Liver (tissue), 9 donors: Measurements from ENCODE around the gene PRKAB1. TPM values are rescaled to one million over a fixed set of nuclear protein-coding genes. Genes with fewer than 3 reads are reported as not detected.

Source experiments
- DNase-seq: peaks from one replicate; pipeline ENCODE4 v3.0.0-alpha.2; 2017; ENCODE audit warnings: low spot score
- H3K27ac ChIP-seq, 2 donors: one replicate each; pipeline ENCODE4 v1.7.0; 2013; ENCODE audit warnings: inconsistent platforms in 2 of 2, low read length in 2 of 2, control low read depth in 1 of 2, low read depth in 1 of 2, mild to moderate bottlenecking in 1 of 2
- H3K27me3 ChIP-seq, 4 donors: one replicate each; pipeline versions ENCODE4 v1.6.1 to v1.7.0; 2013; ENCODE audit warnings: low read length in 3 of 4, inconsistent platforms in 1 of 4, mild to moderate bottlenecking in 1 of 4, moderate library complexity in 1 of 4; ENCODE audit not compliant: control insufficient read depth in 4 of 4, insufficient read depth in 4 of 4
- H3K36me3 ChIP-seq, 4 donors: one replicate each; pipeline versions ENCODE4 v1.6.1 to v1.7.0; 2013; ENCODE audit warnings: low read length in 3 of 4, mild to moderate bottlenecking in 3 of 4, low read depth in 1 of 4, moderate library complexity in 1 of 4; ENCODE audit not compliant: control insufficient read depth in 4 of 4, insufficient read depth in 3 of 4
- H3K4me1 ChIP-seq, 4 donors: one replicate each; pipeline versions ENCODE4 v1.6.1 to v1.7.0; 2013; ENCODE audit warnings: low read length in 3 of 4, mild to moderate bottlenecking in 3 of 4, moderate library complexity in 1 of 4; ENCODE audit not compliant: control insufficient read depth in 4 of 4, insufficient read depth in 4 of 4
- H3K4me3 ChIP-seq, 3 donors: one replicate each; pipeline versions ENCODE4 v1.6.1 to v1.7.0; 2013; ENCODE audit warnings: low read length in 3 of 3, control low read depth in 1 of 3, low read depth in 1 of 3, mild to moderate bottlenecking in 1 of 3
- H3K9ac ChIP-seq, 2 donors: one replicate each; pipeline ENCODE4 v1.7.0; 2013; ENCODE audit warnings: low read length in 2 of 2, mild to moderate bottlenecking in 2 of 2, moderate library complexity in 2 of 2, control low read depth in 1 of 2, low read depth in 1 of 2
- H3K9me3 ChIP-seq, 4 donors: one replicate each; pipeline versions ENCODE4 v1.6.1 to v1.7.0; 2013; ENCODE audit warnings: low read length in 3 of 4; ENCODE audit not compliant: control insufficient read depth in 4 of 4
- CTCF ChIP-seq: fragments of 150-350 bp; IDR thresholded peaks from 2 replicates; pipeline ENCODE4 v1.5.1; 2017; ENCODE audit warnings: improper control_type of control experiment, low read depth, low read length; ENCODE audit not compliant: missing input control
- FOXA1 ChIP-seq: IDR thresholded peaks from 2 replicates; pipeline ENCODE4 v1.6.1; 2016; ENCODE audit warnings: antibody characterized with exemption
- GABPA ChIP-seq, 2 donors: IDR thresholded peaks in 1 of 2; conservative IDR thresholded peaks in 1 of 2; 2 replicates each; pipeline ENCODE4 v1.6.1; 2016; ENCODE audit warnings: antibody characterized with exemption in 2 of 2, mild to moderate bottlenecking in 1 of 2, moderate library complexity in 1 of 2
- HNF4A ChIP-seq, 2 donors: conservative IDR thresholded peaks; 2 replicates each; pipeline ENCODE4 v1.6.1; 2016; ENCODE audit warnings: antibody characterized with exemption in 2 of 2, mild to moderate bottlenecking in 2 of 2
- HNF4G ChIP-seq: IDR thresholded peaks from 2 replicates; pipeline ENCODE4 v1.6.1; 2016; ENCODE audit warnings: antibody characterized with exemption
- JUND ChIP-seq, 2 donors: IDR thresholded peaks; 2 replicates each; pipeline ENCODE4 v1.6.1; 2016; ENCODE audit warnings: antibody characterized with exemption in 2 of 2
- NR2F2 ChIP-seq: IDR thresholded peaks from 2 replicates; pipeline ENCODE4 v1.6.1; 2016; ENCODE audit warnings: antibody characterized with exemption
- RAD21 ChIP-seq, 2 donors: IDR thresholded peaks; 2 replicates each; pipeline ENCODE4 v1.6.1; 2016; ENCODE audit warnings: antibody characterized with exemption in 2 of 2, mild to moderate bottlenecking in 2 of 2
- WGBS: extraction: QIAGEN DNeasy Blood & Tissue Kit; methylation state at CpG from one replicate; pipeline ENCODE4 v1.1.7; 2013; 5-methylcytosine and 5-hydroxymethylcytosine counted together
- polyA plus RNA-seq, 2 donors: library from polyadenylated mRNA; stranded (reverse) in 1 of 2; unstranded in 1 of 2; fragments of 200-250 nt in 1 of 2; fragments of >200 nt in 1 of 2; fragmentation: Nextera tagmentation in 1 of 2; extraction: Ambion mirVana in 1 of 2; gene quantifications; one replicate each; pipeline versions ENCODE4 v1.2.1 to v1.2.3, GENCODE V29; 2013 to 2015
- total RNA-seq, 2 donors: library from RNA; depleted of rRNA; stranded (reverse); fragments of >200 nt; gene quantifications; one replicate each; pipeline ENCODE4 v1.2.3, GENCODE V29; 2014
- TF ChIP-seq, protein P1 (sequence below): IDR thresholded peaks from 2 replicates; pipeline ENCODE4 v1.6.1; 2016; ENCODE audit warnings: antibody characterized with exemption
- TF ChIP-seq, protein P2 (sequence below): IDR thresholded peaks from 2 replicates; pipeline ENCODE4 v1.6.1; 2016; ENCODE audit warnings: antibody characterized with exemption, mild to moderate bottlenecking
- donor health status: healthy.
- donor health status: healthy.
- donor health status: healthy.
- donor health status: healthy.
- donor health status: healthy.

PRKAB1 gene
- total and polyA plus RNA-seq, 4 donors = 10.5 to 29.9 (median 11.3) TPM

- DNase-seq = no peak
- H3K9me3 ChIP-seq = no peaks in the 10 kb centered on the region
- no peaks in the 10 kb centered on the region for H3K27me3 ChIP-seq
- H3K9ac ChIP-seq = no peak overlapping the region
- H3K4me3 ChIP-seq = no peak overlapping the region
- peak overlapping the region; percentile 48 to 88 for H3K27ac ChIP-seq
- H3K4me1 ChIP-seq = peaks cover 16 to 36% (median 27%) of the 10 kb centered on the region in 4 donors
- TF ChIP-seq RAD21 (IDR thresholded peaks at IDR 0.05) (no peak), GABPA (IDR thresholded peaks at IDR 0.05 in 1 of 2, conservative IDR thresholded peaks at IDR 0.05 in 1 of 2) (no peak), HNF4A (conservative IDR thresholded peaks at IDR 0.05) (peak; percentile 20 to 38)
- 53% methylated on average over 8 of the region's 8 CpGs for WGBS
- peaks cover 0 to 45% (median 35%) of the 10 kb centered on the region in 4 donors for H3K36me3 ChIP-seq
Observed at GRCh38 chr12:119681111-119681510, 13.2 kb downstream of the PRKAB1 start.

GRCh38 chr12:119681728-119682638 is 14.1 kb downstream of the PRKAB1 start:
- Histone ChIP-seq H3K27me3 (no peaks in the 10 kb centered on the region), H3K4me3 (no peak overlapping the region), H3K9me3 (no peaks in the 10 kb centered on the region), H3K4me1 (peaks cover 21 to 45% (median 31%) of the 10 kb centered on the region in 4 donors), H3K36me3 (peaks cover 0 to 37% (median 27%) of the 10 kb centered on the region in 4 donors), H3K27ac (peak overlapping the region; percentile 86 to 88), H3K9ac (peak overlapping the region in 1 of 2 donors; percentile 50)
- WGBS = 81% methylated on average over 9 of the region's 9 CpGs
- TF ChIP-seq CTCF (no peak), HNF4G (no peak), JUND (IDR thresholded peaks at IDR 0.05) (no peak), NR2F2 (no peak), HNF4A (conservative IDR thresholded peaks at IDR 0.05) (no peak), RAD21 (IDR thresholded peaks at IDR 0.05) (no peak), FOXA1 (no peak)
- TF ChIP-seq, protein P1, sequence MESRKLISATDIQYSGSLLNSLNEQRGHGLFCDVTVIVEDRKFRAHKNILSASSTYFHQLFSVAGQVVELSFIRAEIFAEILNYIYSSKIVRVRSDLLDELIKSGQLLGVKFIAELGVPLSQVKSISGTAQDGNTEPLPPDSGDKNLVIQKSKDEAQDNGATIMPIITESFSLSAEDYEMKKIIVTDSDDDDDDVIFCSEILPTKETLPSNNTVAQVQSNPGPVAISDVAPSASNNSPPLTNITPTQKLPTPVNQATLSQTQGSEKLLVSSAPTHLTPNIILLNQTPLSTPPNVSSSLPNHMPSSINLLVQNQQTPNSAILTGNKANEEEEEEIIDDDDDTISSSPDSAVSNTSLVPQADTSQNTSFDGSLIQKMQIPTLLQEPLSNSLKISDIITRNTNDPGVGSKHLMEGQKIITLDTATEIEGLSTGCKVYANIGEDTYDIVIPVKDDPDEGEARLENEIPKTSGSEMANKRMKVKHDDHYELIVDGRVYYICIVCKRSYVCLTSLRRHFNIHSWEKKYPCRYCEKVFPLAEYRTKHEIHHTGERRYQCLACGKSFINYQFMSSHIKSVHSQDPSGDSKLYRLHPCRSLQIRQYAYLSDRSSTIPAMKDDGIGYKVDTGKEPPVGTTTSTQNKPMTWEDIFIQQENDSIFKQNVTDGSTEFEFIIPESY = no peak
- TF ChIP-seq, protein P2, sequence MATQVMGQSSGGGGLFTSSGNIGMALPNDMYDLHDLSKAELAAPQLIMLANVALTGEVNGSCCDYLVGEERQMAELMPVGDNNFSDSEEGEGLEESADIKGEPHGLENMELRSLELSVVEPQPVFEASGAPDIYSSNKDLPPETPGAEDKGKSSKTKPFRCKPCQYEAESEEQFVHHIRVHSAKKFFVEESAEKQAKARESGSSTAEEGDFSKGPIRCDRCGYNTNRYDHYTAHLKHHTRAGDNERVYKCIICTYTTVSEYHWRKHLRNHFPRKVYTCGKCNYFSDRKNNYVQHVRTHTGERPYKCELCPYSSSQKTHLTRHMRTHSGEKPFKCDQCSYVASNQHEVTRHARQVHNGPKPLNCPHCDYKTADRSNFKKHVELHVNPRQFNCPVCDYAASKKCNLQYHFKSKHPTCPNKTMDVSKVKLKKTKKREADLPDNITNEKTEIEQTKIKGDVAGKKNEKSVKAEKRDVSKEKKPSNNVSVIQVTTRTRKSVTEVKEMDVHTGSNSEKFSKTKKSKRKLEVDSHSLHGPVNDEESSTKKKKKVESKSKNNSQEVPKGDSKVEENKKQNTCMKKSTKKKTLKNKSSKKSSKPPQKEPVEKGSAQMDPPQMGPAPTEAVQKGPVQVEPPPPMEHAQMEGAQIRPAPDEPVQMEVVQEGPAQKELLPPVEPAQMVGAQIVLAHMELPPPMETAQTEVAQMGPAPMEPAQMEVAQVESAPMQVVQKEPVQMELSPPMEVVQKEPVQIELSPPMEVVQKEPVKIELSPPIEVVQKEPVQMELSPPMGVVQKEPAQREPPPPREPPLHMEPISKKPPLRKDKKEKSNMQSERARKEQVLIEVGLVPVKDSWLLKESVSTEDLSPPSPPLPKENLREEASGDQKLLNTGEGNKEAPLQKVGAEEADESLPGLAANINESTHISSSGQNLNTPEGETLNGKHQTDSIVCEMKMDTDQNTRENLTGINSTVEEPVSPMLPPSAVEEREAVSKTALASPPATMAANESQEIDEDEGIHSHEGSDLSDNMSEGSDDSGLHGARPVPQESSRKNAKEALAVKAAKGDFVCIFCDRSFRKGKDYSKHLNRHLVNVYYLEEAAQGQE = no peak
- DNase-seq = no peak
